MM.1S (cell line): ENCODE measurements around the gene HSD17B13.
"Not testable (repeated sequence)": the region's sequence is repeated elsewhere in the genome, so short reads cannot be mapped to it uniquely, and the experiment has no call there.

Experiments
- DNase-seq: peaks from one replicate; pipeline ENCODE4 v3.0.0-alpha.2; 2015
- H2AFZ ChIP-seq: fragments of 300-600 bp; sonication (generic); 2 replicates; pipeline ENCODE4 v1.6.0; 2016; ENCODE audit warnings: antibody characterized with exemption, low read length
- H3F3A ChIP-seq: fragments of 300-600 bp; sonication (generic); 2 replicates; pipeline ENCODE4 v1.6.1; 2016; ENCODE audit warnings: mild to moderate bottlenecking, antibody characterized with exemption, low read length, moderate library complexity, mixed read lengths; ENCODE audit not compliant: insufficient read depth
- H3K27ac ChIP-seq: fragments of 300-600 bp; sonication (generic); 2 replicates; pipeline ENCODE4 v1.5.1; 2016; ENCODE audit warnings: mild to moderate bottlenecking, low read length
- H3K27me3 ChIP-seq: fragments of 300-600 bp; sonication (generic); replicated peaks from 2 replicates; pipeline ENCODE4 v1.6.0; 2016; ENCODE audit warnings: low read length; ENCODE audit not compliant: insufficient read depth
- H3K36me3 ChIP-seq: fragments of 300-600 bp; sonication (generic); replicated peaks from 2 replicates; pipeline ENCODE4 v1.6.1; 2016; ENCODE audit warnings: mild to moderate bottlenecking, low read length, mixed read lengths; ENCODE audit not compliant: insufficient read depth
- H3K4me1 ChIP-seq: fragments of 300-600 bp; sonication (generic); 2 replicates; pipeline ENCODE4 v1.6.1; 2016; ENCODE audit warnings: low read length, mixed read lengths
- H3K4me2 ChIP-seq: fragments of 300-600 bp; sonication (generic); 2 replicates; pipeline ENCODE4 v1.6.0; 2016; ENCODE audit warnings: low read depth, low read length
- H3K4me3 ChIP-seq: fragments of 300-600 bp; sonication (generic); 2 replicates; pipeline ENCODE4 v1.5.1; 2016; ENCODE audit warnings: low read length, mixed read lengths
- H3K79me2 ChIP-seq: fragments of 300-600 bp; sonication (generic); 2 replicates; pipeline ENCODE4 v1.6.1; 2016; ENCODE audit warnings: mixed run types, low read length, mixed read lengths
- H3K9ac ChIP-seq: fragments of 300-600 bp; sonication (generic); 2 replicates; pipeline ENCODE4 v1.6.1; 2016; ENCODE audit warnings: low read length, mixed read lengths
- H3K9me2 ChIP-seq: fragments of 300-600 bp; sonication (generic); replicated peaks from 2 replicates; pipeline ENCODE4 v1.6.1; 2016; ENCODE audit warnings: mild to moderate bottlenecking, low read length, mixed read lengths; ENCODE audit not compliant: insufficient read depth
- H3K9me3 ChIP-seq: fragments of 300-600 bp; sonication (generic); replicated peaks from 2 replicates; pipeline ENCODE4 v1.6.1; 2016; ENCODE audit warnings: mild to moderate bottlenecking, low read length, mixed read lengths; ENCODE audit not compliant: insufficient read depth
- H4K20me1 ChIP-seq: fragments of 300-600 bp; sonication (generic); 2 replicates; pipeline ENCODE4 v1.6.1; 2016; ENCODE audit warnings: mild to moderate bottlenecking, low read length, moderate library complexity, mixed read lengths; ENCODE audit not compliant: insufficient read depth
- CTCF ChIP-seq: fragments of 300-600 bp; sonication (generic); IDR thresholded peaks from 2 replicates; pipeline ENCODE4 v1.5.1; 2016; ENCODE audit warnings: antibody characterized with exemption, low read length, mixed read lengths
- EZH2 ChIP-seq: fragments of 300-600 bp; sonication (generic); optimal IDR thresholded peaks from 2 replicates; pipeline ENCODE3; 2017; ENCODE audit warnings: low read depth, mild to moderate bottlenecking, antibody characterized with exemption, low read length, mixed read lengths
- EZH2phosphoT487 ChIP-seq: fragments of 300-600 bp; sonication (generic); IDR thresholded peaks from 2 replicates; pipeline ENCODE4 v1.6.1; 2018; ENCODE audit warnings: antibody characterized with exemption, low read length

The HSD17B13 gene

GRCh38 chr4:87304745-87305432 lies 17.8 kb downstream of the HSD17B13 start:
- no peak for DNase-seq
- no peak overlapping the region for H3K27ac ChIP-seq

GRCh38 chr4:87299898-87300297 lies 22.8 kb downstream of the HSD17B13 start:
- no peaks in the 10 kb centered on the region for H4K20me1 ChIP-seq
- H3K4me3 ChIP-seq, result no peak overlapping the region
- no peaks in the 10 kb centered on the region for H3K9me2 ChIP-seq
- H3F3A ChIP-seq, result no peaks in the 10 kb centered on the region
- H2AFZ ChIP-seq, result no peak overlapping the region
- no peaks in the 10 kb centered on the region for H3K36me3 ChIP-seq
- H3K27me3 ChIP-seq, result no peaks in the 10 kb centered on the region
- H3K4me1 ChIP-seq, result no peaks in the 10 kb centered on the region
- H3K4me2 ChIP-seq, result no peak overlapping the region
- H3K9ac ChIP-seq, result no peak overlapping the region
- no peak overlapping the region for H3K27ac ChIP-seq
- H3K79me2 ChIP-seq, result no peaks in the 10 kb centered on the region
- TF ChIP-seq EZH2, result no peak
- TF ChIP-seq CTCF, result no peak
- no peak for TF ChIP-seq EZH2phosphoT487
- DNase-seq, result no peak
- no peaks in the 10 kb centered on the region for H3K9me3 ChIP-seq

More at GRCh38 chr4:87304745-87305432, 17.8 kb downstream of the HSD17B13 start:
- Histone ChIP-seq H3K9me2 (no peaks in the 10 kb centered on the region), H3K4me3 (no peak overlapping the region), H3K79me2 (no peaks in the 10 kb centered on the region), H3K4me2 (no peak overlapping the region), H2AFZ (no peak overlapping the region), H3F3A (no peaks in the 10 kb centered on the region), H4K20me1 (no peaks in the 10 kb centered on the region), H3K9me3 (no peaks in the 10 kb centered on the region), H3K4me1 (no peaks in the 10 kb centered on the region), H3K36me3 (no peaks in the 10 kb centered on the region), H3K27me3 (no peaks in the 10 kb centered on the region), H3K9ac (no peak overlapping the region)
- no peak for TF ChIP-seq EZH2
- TF ChIP-seq CTCF, result no peak

DNA sequence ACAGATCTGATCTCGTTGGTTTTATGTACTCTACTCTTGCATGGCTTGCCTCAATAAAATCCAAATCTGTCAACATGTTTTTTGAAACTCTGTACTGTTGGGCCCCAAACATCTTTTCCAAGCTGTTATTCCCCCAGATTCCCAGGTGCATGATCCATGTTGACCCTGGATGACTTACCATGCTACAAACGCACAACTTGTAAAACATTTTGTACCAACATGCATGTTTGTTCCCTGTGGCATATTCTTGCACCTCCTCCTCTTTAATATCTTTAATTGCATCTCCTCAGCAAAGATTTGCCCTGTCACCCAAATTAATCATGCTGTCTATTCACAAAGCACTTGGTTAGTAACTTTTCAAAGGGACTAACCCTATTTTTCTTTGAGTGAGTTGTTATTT lies 24.3 kb downstream of the HSD17B13 start:
- no peak for DNase-seq
- no peaks in the 10 kb centered on the region for H4K20me1 ChIP-seq
- H3K4me3 ChIP-seq, result no peak overlapping the region
- H3K4me1 ChIP-seq, result no peaks in the 10 kb centered on the region
- TF ChIP-seq EZH2phosphoT487, result no peak
- TF ChIP-seq EZH2, result no peak
- no peak for TF ChIP-seq CTCF
- no peak overlapping the region for H3K4me2 ChIP-seq
- no peaks in the 10 kb centered on the region for H3F3A ChIP-seq
- H3K27me3 ChIP-seq, result no peaks in the 10 kb centered on the region
- H3K27ac ChIP-seq, result no peak overlapping the region
- H3K79me2 ChIP-seq, result no peaks in the 10 kb centered on the region
- H3K36me3 ChIP-seq, result no peaks in the 10 kb centered on the region
- no peaks in the 10 kb centered on the region for H3K9me3 ChIP-seq
- no peak overlapping the region for H2AFZ ChIP-seq
- no peaks in the 10 kb centered on the region for H3K9me2 ChIP-seq
- H3K9ac ChIP-seq, result no peak overlapping the region

- H3K9ac ChIP-seq, DNase-seq, H3F3A ChIP-seq: not testable (repeated sequence)
Observed at GRCh38 chr4:87294911-87295310, 27.8 kb downstream of the HSD17B13 start.

DNA sequence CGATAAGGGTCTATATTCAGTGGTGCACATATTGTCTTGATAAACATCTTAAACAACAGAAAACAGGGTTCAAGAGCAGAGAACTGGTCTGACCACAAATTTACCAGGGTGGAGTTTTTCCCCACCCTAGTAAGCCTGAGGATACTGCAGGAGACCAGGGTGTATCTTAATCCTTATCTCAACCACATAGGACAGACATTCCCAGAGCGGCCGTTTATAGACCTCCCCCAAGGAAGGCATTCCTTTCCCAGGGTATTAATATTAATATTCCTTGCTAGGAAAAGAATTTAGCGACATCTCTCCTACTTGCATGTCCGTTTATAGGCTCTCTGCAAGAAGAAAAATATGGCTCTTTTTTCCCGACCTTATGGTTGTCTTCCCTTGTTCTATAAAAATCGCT lies 28.8 kb downstream of the HSD17B13 start:
- not testable (repeated sequence) for DNase-seq, H4K20me1 ChIP-seq, H3F3A ChIP-seq, H3K4me1 ChIP-seq, H3K27ac ChIP-seq, H3K36me3 ChIP-seq, H3K79me2 ChIP-seq, H3K4me3 ChIP-seq, H3K9ac ChIP-seq, H3K9me2 ChIP-seq, H3K4me2 ChIP-seq, H3K27me3 ChIP-seq, H2AFZ ChIP-seq, H3K9me3 ChIP-seq

More at GRCh38 chr4:87294911-87295310, 27.8 kb downstream of the HSD17B13 start:
- not testable (repeated sequence) for H3K79me2 ChIP-seq, H3K36me3 ChIP-seq, H3K9me3 ChIP-seq, H3K27me3 ChIP-seq, H3K4me3 ChIP-seq, H3K27ac ChIP-seq, H4K20me1 ChIP-seq, H3K4me2 ChIP-seq, H3K9me2 ChIP-seq, H2AFZ ChIP-seq, H3K4me1 ChIP-seq
